SH-SY5Y (cell line): ENCODE results near the gene TFPI.

Experiments
- GATA2 ChIP-seq: IDR thresholded peaks from 2 replicates; pipeline ENCODE4 v1.6.1; 2011; ENCODE audit warnings: mild to moderate bottlenecking, low read depth, low read length
- GATA3 ChIP-seq: IDR thresholded peaks from 2 replicates; pipeline ENCODE4 v1.6.1; 2011; ENCODE audit warnings: low read depth, mild to moderate bottlenecking, low read length, moderate library complexity

DNA sequence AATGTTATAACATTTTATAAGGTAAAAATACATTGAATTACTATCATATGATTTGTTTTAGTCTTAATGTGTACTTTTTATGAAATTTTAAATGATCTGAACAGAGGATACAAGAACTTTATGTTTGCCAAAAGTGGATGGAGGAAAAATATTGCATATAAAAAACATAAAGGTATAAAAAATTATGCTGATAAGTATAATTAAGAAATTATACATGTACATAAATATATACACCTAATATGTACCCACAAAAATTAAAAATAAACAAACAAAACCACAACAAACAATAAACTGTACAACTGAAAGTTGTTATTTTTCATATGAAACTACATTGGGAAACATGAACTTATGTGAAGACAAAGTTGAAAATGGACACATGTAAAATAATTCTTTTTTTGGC, 68.0 kb downstream of the TFPI start:
- TF ChIP-seq GATA2 = no peak
- TF ChIP-seq GATA3 = no peak
